T-cell (primary cell): ENCODE measurements around the gene MMP20. TPM values are rescaled to one million over a fixed set of nuclear protein-coding genes. Genes with fewer than 3 reads are reported as not detected.

Source experiments
- ATAC-seq, 4 experiments: fragments of 200-7000 bp in 3 of 4; fragments of 150-1000 bp in 1 of 4; cut with Tn5 transposase; replicated peaks in 1 of 4; 1 replicate in 3 of 4; 2 replicates in 1 of 4; pipeline ENCODE4 v1.10.0; 2021; ENCODE audit warnings: moderate library complexity in 3 of 4, mild to moderate bottlenecking in 2 of 4, moderate number of reproducible peaks in 1 of 4
- CTCF ChIA-PET, 2 donors: fragments of 300-600 bp; sonication (Branson Sonifier 250); formaldehyde crosslinking; loops; one replicate each; lab custom pipeline; 2022; ENCODE audit warnings: antibody characterized with exemption in 2 of 2; lab: Charles Lee
- POLR2A ChIA-PET, 2 donors: fragments of 300-600 bp; sonication (Branson Sonifier 250); formaldehyde crosslinking; loops; one replicate each; lab custom pipeline; 2022; ENCODE audit warnings: antibody characterized with exemption in 2 of 2; lab: Charles Lee
- DNase-seq, 35 experiments: peaks; one replicate each; pipeline versions ENCODE4 v3.0.0 to v3.0.0-alpha.2; 2013 to 2023
- H3K27ac ChIP-seq: one replicate; pipeline ENCODE4 v1.5.1; 2013; ENCODE audit warnings: low read length
- H3K27me3 ChIP-seq, 2 experiments: replicated peaks in 1 of 2; 1 replicate in 1 of 2; 2 replicates in 1 of 2; pipeline versions ENCODE4 v1.6.1 to v1.7.0; 2013; ENCODE audit warnings: low read length in 1 of 2, mixed read lengths in 1 of 2; ENCODE audit not compliant: control insufficient read depth in 2 of 2, insufficient read depth in 2 of 2; ENCODE audit errors: extremely low read depth in 1 of 2
- H3K36me3 ChIP-seq, 2 donors: 1 replicate in 1 of 2; 2 replicates in 1 of 2; pipeline versions ENCODE4 v1.6.1 to v1.7.0; 2013; ENCODE audit warnings: low read length in 1 of 2; ENCODE audit not compliant: control insufficient read depth in 2 of 2, insufficient read depth in 1 of 2; ENCODE audit errors: extremely low read depth in 1 of 2
- H3K4me1 ChIP-seq, 2 experiments: 1 replicate in 1 of 2; 2 replicates in 1 of 2; pipeline versions ENCODE4 v1.6.1 to v1.7.0; 2013; ENCODE audit warnings: low read length in 2 of 2, mixed read lengths in 1 of 2; ENCODE audit not compliant: insufficient read depth in 2 of 2, control insufficient read depth in 1 of 2; ENCODE audit errors: extremely low read depth in 1 of 2
- H3K4me3 ChIP-seq, 2 donors: 1 replicate in 1 of 2; 2 replicates in 1 of 2; pipeline versions ENCODE4 v1.5.1 to v1.7.0; 2013; ENCODE audit warnings: mild to moderate bottlenecking in 2 of 2, low read length in 1 of 2, moderate library complexity in 1 of 2; ENCODE audit not compliant: control insufficient read depth in 1 of 2; ENCODE audit errors: extremely low read depth in 1 of 2
- H3K9me3 ChIP-seq: 2 replicates; pipeline ENCODE4 v1.7.0; 2013
- H3K27ac Mint-ChIP-seq, 2 donors: one replicate each; pipeline ENCODE4 v1.8.0; 2020 to 2021; ENCODE audit warnings: mild to moderate bottlenecking in 2 of 2, mixed read lengths in 2 of 2
- H3K27me3 Mint-ChIP-seq, 2 donors: one replicate each; pipeline ENCODE4 v1.8.0; 2021 to 2022; ENCODE audit warnings: mixed read lengths in 2 of 2
- H3K36me3 Mint-ChIP-seq: one replicate; pipeline ENCODE4 v1.8.0; 2021; ENCODE audit warnings: mixed read lengths
- H3K4me1 Mint-ChIP-seq, 3 donors: one replicate each; pipeline ENCODE4 v1.8.0; 2020 to 2022; ENCODE audit warnings: mixed read lengths in 3 of 3, mild to moderate bottlenecking in 1 of 3
- H3K4me3 Mint-ChIP-seq, 3 donors: one replicate each; pipeline ENCODE4 v1.8.0; 2020 to 2022; ENCODE audit warnings: mild to moderate bottlenecking in 3 of 3, mixed read lengths in 3 of 3, moderate library complexity in 3 of 3
- H3K9me3 Mint-ChIP-seq, 3 donors: one replicate each; pipeline ENCODE4 v1.8.0; 2020 to 2022; ENCODE audit warnings: mixed read lengths in 3 of 3
- WGBS: methylation state at CpG from one replicate; pipeline ENCODE4 v1.1.5; 2013; ENCODE audit warnings: missing lambda C conversion rate; ENCODE audit not compliant: insufficient coverage; 5-methylcytosine and 5-hydroxymethylcytosine counted together
- total RNA-seq, 35 experiments: library from RNA in 6 of 35; stranded (reverse) in 6 of 35; fragments of 120-200 nt in 1 of 35; gene quantifications; one replicate each; pipeline versions ENCODE4 v1.2.1 to v1.2.4 and lab custom pipeline; 2013 to 2026

Gene MMP20
- total RNA-seq, 5 donors from 2014 or later (not counting 1 experiment from before 2014, with no cell fraction given), result not detected

- H3K4me3 Mint-ChIP-seq, result no peak overlapping the region
- peaks cover 0 to 7% (median 0%) of the 10 kb centered on the region in 3 donors for H3K9me3 Mint-ChIP-seq
- ChIA-PET CTCF (interaction anchor here in 1 of 2 donors (1.2 kb wide), 1 partner anchor 10 kb away, joined by 3 read pairs; no protein-coding TSS in a partner anchor), POLR2A (interaction anchor here in 1 of 2 donors (0.5 kb wide), 1 partner anchor 382 kb away, joined by 3 read pairs; no protein-coding TSS in a partner anchor)
- H3K27ac ChIP-seq, result no peak overlapping the region
- peaks cover 0 to 15% (median 0%) of the 10 kb centered on the region in 3 donors for H3K4me1 Mint-ChIP-seq
- 100% methylated on average over 1 of the region's 1 CpG for WGBS
- peaks cover 0 to under 1% of the 10 kb centered on the region in 2 experiments for H3K27me3 ChIP-seq
- H3K4me3 ChIP-seq, result no peak overlapping the region
- H3K9me3 ChIP-seq, result no peaks in the 10 kb centered on the region
- no peaks in the 10 kb centered on the region for H3K36me3 Mint-ChIP-seq
- no peak overlapping the region for H3K27ac Mint-ChIP-seq
- ATAC-seq (no peak), DNase-seq (no peak)
- H3K4me1 ChIP-seq, result no peaks in the 10 kb centered on the region
- no peaks in the 10 kb centered on the region for H3K36me3 ChIP-seq
- peaks cover 0 to 3% of the 10 kb centered on the region in 2 donors for H3K27me3 Mint-ChIP-seq
Measured at GRCh38 chr11:102544594-102544993, 80.5 kb downstream of the MMP20 start.

DNA sequence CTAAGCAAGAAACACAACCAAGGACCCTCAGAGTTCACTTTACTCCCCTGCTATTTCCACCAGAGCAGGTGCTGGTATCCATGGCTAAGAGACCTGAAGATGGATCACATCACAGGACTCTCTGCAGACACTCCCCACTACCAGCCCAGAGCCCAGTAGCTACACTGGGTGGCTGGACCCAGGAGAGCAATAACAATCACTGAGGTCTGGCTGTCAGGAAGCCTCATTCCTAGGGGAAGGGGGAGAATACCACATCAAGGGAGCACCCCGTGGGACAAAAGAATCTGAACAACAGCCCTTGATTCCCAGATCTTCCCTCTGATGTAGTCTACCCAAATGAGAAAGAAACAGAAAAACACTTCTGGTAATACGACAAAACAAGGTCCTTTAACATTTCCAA, 85.6 kb downstream of the MMP20 start:
- ChIA-PET POLR2A (no interaction called here), CTCF (no interaction called here)
- no peaks in the 10 kb centered on the region for H3K4me1 ChIP-seq
- no CpG with 5 or more reads among the region's 2 CpGs for WGBS
- H3K27me3 ChIP-seq, result peaks cover 0 to 6% of the 10 kb centered on the region in 2 experiments
- Mint-ChIP-seq H3K27me3 (peaks cover 17 to 19% of the 10 kb centered on the region in 2 donors), H3K27ac (no peak overlapping the region), H3K4me3 (no peak overlapping the region), H3K4me1 (peaks cover 0 to under 1% (median 0%) of the 10 kb centered on the region in 3 donors), H3K36me3 (no peaks in the 10 kb centered on the region), H3K9me3 (peaks cover 0 to 4% (median 2%) of the 10 kb centered on the region in 3 donors)
- DNase-seq (no peak), ATAC-seq (no peak)
- H3K36me3 ChIP-seq, result no peaks in the 10 kb centered on the region
- H3K4me3 ChIP-seq, result no peak overlapping the region
- no peak overlapping the region for H3K27ac ChIP-seq
- no peaks in the 10 kb centered on the region for H3K9me3 ChIP-seq

- ChIA-PET POLR2A (no interaction called here), CTCF (no interaction called here)
- Mint-ChIP-seq H3K27me3 (peaks cover 20 to 22% of the 10 kb centered on the region in 2 donors), H3K4me3 (no peak overlapping the region), H3K36me3 (no peaks in the 10 kb centered on the region), H3K27ac (no peak overlapping the region), H3K9me3 (peaks cover 0 to 4% (median 0%) of the 10 kb centered on the region in 3 donors), H3K4me1 (no peaks in the 10 kb centered on the region)
- H3K27ac ChIP-seq, result no peak overlapping the region
- no peaks in the 10 kb centered on the region for H3K9me3 ChIP-seq
- WGBS, result 40% methylated on average over 1 of the region's 4 CpGs
- H3K4me3 ChIP-seq, result no peak overlapping the region
- H3K27me3 ChIP-seq, result peaks cover 0 to 6% of the 10 kb centered on the region in 2 experiments
- H3K4me1 ChIP-seq, result no peaks in the 10 kb centered on the region
- DNase-seq, result no peak
- no peaks in the 10 kb centered on the region for H3K36me3 ChIP-seq
- ATAC-seq, result no peak
Measured at GRCh38 chr11:102538932-102539331, 86.2 kb downstream of the MMP20 start.

- Histone ChIP-seq H3K27me3 (peaks cover 0 to 4% of the 10 kb centered on the region in 2 experiments), H3K27ac (no peak overlapping the region), H3K36me3 (no peaks in the 10 kb centered on the region), H3K9me3 (no peaks in the 10 kb centered on the region), H3K4me3 (no peak overlapping the region), H3K4me1 (no peaks in the 10 kb centered on the region)
- Mint-ChIP-seq H3K27ac (no peak overlapping the region), H3K9me3 (peaks cover 0 to 4% (median 0%) of the 10 kb centered on the region in 3 donors), H3K36me3 (no peaks in the 10 kb centered on the region), H3K27me3 (peaks cover 19 to 20% of the 10 kb centered on the region in 2 donors), H3K4me3 (no peak overlapping the region), H3K4me1 (peaks cover 0 to 5% (median 5%) of the 10 kb centered on the region in 3 donors)
- CTCF ChIA-PET, result interaction anchor here in 1 of 2 donors (0.6 kb wide), 1 partner anchor 23 kb away, joined by 3 read pairs; no protein-coding TSS in a partner anchor
- no peak for DNase-seq
- POLR2A ChIA-PET, result no interaction called here
- no peak for ATAC-seq
- 89% methylated on average over 4 of the region's 6 CpGs for WGBS
Measured at GRCh38 chr11:102534261-102534872, 90.8 kb downstream of the MMP20 start.

DNA sequence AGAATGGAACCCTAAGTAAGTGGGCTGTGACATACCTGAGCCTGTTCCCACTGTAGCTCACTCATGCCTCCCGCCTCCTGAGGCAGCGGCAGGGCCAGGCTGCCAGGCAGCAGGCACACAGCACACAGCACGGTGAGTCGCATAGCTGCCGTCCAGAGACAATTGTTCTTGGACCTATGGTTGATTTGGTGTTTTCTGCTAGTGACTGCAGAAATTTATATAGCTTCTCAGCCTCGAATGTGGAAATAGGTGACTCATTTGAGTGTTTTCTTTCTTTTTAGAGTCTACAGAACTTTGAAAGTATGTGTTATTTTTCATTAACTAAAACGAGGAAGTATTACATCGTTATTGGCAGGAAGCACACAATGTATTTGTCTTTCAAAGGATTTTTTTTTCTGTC, 94.6 kb downstream of the MMP20 start, which contains the start of gene MMP7:
Gene MMP7 (minus strand): TSS at position 190 of the 400 bp plus-strand sequence. CDS start 47 bp downstream, at position 143.
- no peak within 1 kb of the TSS for H3K27ac Mint-ChIP-seq
- H3K9me3 Mint-ChIP-seq, result peaks cover 0 to 4% (median 0%) of the 10 kb centered on the region in 3 donors
- H3K36me3 Mint-ChIP-seq, result no peaks in the 10 kb centered on the region
- peaks cover 0 to 2% of the 10 kb centered on the region in 2 experiments for H3K4me1 ChIP-seq
- no peak within 1 kb of the TSS for H3K27ac ChIP-seq
- 67% methylated on average over 4 of the region's 8 CpGs for WGBS
- ChIA-PET POLR2A (no interaction called here), CTCF (no interaction called here)
- no peak within 1 kb of the TSS for H3K4me3 ChIP-seq
- no peak for DNase-seq
- H3K27me3 Mint-ChIP-seq, result peaks cover 7 to 9% of the 10 kb centered on the region in 2 donors
- no peak within 1 kb of the TSS for H3K4me3 Mint-ChIP-seq
- ATAC-seq, result no peak
- no peaks in the 10 kb centered on the region for H3K9me3 ChIP-seq
- H3K4me1 Mint-ChIP-seq, result peaks cover 0 to 7% (median 5%) of the 10 kb centered on the region in 3 donors
- H3K36me3 ChIP-seq, result no peaks in the 10 kb centered on the region
- H3K27me3 ChIP-seq, result no peaks in the 10 kb centered on the region

GRCh38 chr11:102528618-102529017, 96.5 kb downstream of the MMP20 start:
- ATAC-seq, result no peak
- H3K27ac ChIP-seq, result no peak overlapping the region
- no peaks in the 10 kb centered on the region for H3K36me3 ChIP-seq
- H3K27me3 ChIP-seq, result no peaks in the 10 kb centered on the region
- Mint-ChIP-seq H3K27me3 (peaks cover 0 to 1% of the 10 kb centered on the region in 2 donors), H3K9me3 (no peaks in the 10 kb centered on the region), H3K27ac (no peak overlapping the region), H3K4me3 (no peak overlapping the region), H3K4me1 (peaks cover 0 to 7% (median 5%) of the 10 kb centered on the region in 3 donors), H3K36me3 (no peaks in the 10 kb centered on the region)
- ChIA-PET CTCF (no interaction called here), POLR2A (no interaction called here)
- H3K4me3 ChIP-seq, result no peak overlapping the region
- peaks cover 0 to 2% of the 10 kb centered on the region in 2 experiments for H3K4me1 ChIP-seq
- no peak for DNase-seq
- no peaks in the 10 kb centered on the region for H3K9me3 ChIP-seq
